Lung (tissue), 12 donors: ENCODE results near the gene ANKAR. TPM values are rescaled to one million over a fixed set of nuclear protein-coding genes. Genes with fewer than 3 reads are reported as not detected.

Experiments used
- ATAC-seq: fragments of 200-7000 bp; cut with Tn5 transposase; one replicate; pipeline ENCODE4 v1.9.1; 2020; ENCODE audit warnings: moderate number of reproducible peaks; ENCODE audit not compliant: insufficient read depth, low FRiP score
- DNase-seq, 3 donors: peaks; one replicate each; pipeline ENCODE4 v3.0.0-alpha.2; 2013 to 2017
- H3K27ac ChIP-seq, 2 donors: one replicate each; pipeline ENCODE4 v1.5.1; 2013; ENCODE audit warnings: mild to moderate bottlenecking in 2 of 2, moderate library complexity in 2 of 2, control low read depth in 1 of 2, inconsistent platforms in 1 of 2, low read depth in 1 of 2, low read length in 1 of 2
- H3K27me3 ChIP-seq, 3 donors: one replicate each; pipeline ENCODE4 v1.5.1; 2013; ENCODE audit warnings: low read length in 2 of 3; ENCODE audit not compliant: control insufficient read depth in 3 of 3, insufficient read depth in 3 of 3
- H3K36me3 ChIP-seq, 4 donors: one replicate each; pipeline ENCODE4 v1.5.1; 2013; ENCODE audit warnings: low read length in 4 of 4, mild to moderate bottlenecking in 1 of 4, moderate library complexity in 1 of 4; ENCODE audit not compliant: control insufficient read depth in 4 of 4, insufficient read depth in 4 of 4
- H3K4me1 ChIP-seq, 5 donors: one replicate each; pipeline ENCODE4 v1.5.1; 2013; ENCODE audit warnings: low read length in 5 of 5, mild to moderate bottlenecking in 2 of 5, moderate library complexity in 1 of 5; ENCODE audit not compliant: control insufficient read depth in 5 of 5, insufficient read depth in 5 of 5
- H3K4me3 ChIP-seq: one replicate; pipeline ENCODE4 v1.5.1; 2013; ENCODE audit warnings: mild to moderate bottlenecking, control low read depth, moderate library complexity
- H3K9ac ChIP-seq, 2 donors: one replicate each; pipeline ENCODE4 v1.5.1; 2013; ENCODE audit warnings: low read length in 2 of 2, control low read depth in 1 of 2; ENCODE audit not compliant: insufficient read depth in 1 of 2
- H3K9me3 ChIP-seq, 4 donors: one replicate each; pipeline ENCODE4 v1.5.1; 2013; ENCODE audit warnings: low read length in 3 of 4, mild to moderate bottlenecking in 1 of 4, moderate library complexity in 1 of 4; ENCODE audit not compliant: control insufficient read depth in 4 of 4, insufficient read depth in 3 of 4
- WGBS, 2 donors: extraction: QIAGEN DNeasy Blood & Tissue Kit; methylation state at CpG; one replicate each; pipeline ENCODE4 v1.1.7; 2013; 5-methylcytosine and 5-hydroxymethylcytosine counted together
- polyA plus RNA-seq, 2 donors: library from polyadenylated mRNA; stranded (reverse); fragments of 200-250 nt; gene quantifications; one replicate each; pipeline ENCODE4 v1.2.1, GENCODE V29; 2013
- total RNA-seq, 2 donors: library from RNA; depleted of rRNA in 1 of 2; stranded (reverse); fragments of >200 nt in 1 of 2; gene quantifications; one replicate each; pipeline ENCODE4 v1.2.1, GENCODE V29; 2014 to 2021
- TF ChIP-seq, protein P1 (sequence below): IDR thresholded peaks from 2 replicates; pipeline ENCODE4 v1.5.1; 2012; ENCODE audit warnings: mild to moderate bottlenecking; ENCODE audit errors: control extremely low read depth, extremely low read depth
- donor health status: control.
- donor health status: control.
- donor health status: Bipolar disorder and iron deficiency.
- donor health status: healthy.
- donor health status: DM: yes; HTN: yes; CAD: no.

The ANKAR gene
- total and polyA plus RNA-seq, 4 donors, result 0.95 to 39.2 (median 6.0) TPM

DNA sequence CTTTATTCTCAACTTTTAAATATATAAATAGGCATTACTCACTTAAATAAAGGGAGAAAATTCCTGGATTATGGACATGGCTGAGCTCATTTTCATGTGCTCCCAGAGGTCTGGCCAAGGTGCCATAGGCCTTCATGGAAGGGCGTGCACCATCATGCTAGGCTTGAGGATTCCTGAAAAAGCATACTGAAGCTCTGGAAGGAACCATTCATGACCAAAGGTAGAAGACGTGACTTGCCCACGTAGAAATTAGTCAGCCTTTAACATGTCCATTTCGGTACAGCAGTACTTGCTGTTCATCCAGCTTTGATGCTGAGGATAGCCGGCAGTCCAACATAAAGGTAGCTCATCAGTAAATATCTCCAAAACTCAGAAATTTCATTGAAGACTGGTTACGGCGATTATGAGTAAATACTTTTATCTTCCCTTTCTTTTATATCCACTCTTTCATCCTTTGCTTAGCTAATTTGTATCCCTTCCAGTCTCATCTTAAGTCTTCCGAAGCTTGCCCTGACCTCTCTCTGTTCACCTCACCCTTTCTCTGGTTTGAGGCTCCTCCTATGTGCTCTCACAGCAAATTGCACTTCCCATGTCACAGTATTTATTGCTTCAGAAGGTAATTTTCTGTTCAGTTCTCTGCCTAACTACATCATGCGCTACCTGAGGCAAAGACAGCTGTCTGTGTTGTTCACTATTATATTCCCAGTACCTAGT lies 45.5 kb upstream of the ANKAR start:
- TF ChIP-seq, protein P1, sequence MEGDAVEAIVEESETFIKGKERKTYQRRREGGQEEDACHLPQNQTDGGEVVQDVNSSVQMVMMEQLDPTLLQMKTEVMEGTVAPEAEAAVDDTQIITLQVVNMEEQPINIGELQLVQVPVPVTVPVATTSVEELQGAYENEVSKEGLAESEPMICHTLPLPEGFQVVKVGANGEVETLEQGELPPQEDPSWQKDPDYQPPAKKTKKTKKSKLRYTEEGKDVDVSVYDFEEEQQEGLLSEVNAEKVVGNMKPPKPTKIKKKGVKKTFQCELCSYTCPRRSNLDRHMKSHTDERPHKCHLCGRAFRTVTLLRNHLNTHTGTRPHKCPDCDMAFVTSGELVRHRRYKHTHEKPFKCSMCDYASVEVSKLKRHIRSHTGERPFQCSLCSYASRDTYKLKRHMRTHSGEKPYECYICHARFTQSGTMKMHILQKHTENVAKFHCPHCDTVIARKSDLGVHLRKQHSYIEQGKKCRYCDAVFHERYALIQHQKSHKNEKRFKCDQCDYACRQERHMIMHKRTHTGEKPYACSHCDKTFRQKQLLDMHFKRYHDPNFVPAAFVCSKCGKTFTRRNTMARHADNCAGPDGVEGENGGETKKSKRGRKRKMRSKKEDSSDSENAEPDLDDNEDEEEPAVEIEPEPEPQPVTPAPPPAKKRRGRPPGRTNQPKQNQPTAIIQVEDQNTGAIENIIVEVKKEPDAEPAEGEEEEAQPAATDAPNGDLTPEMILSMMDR, result no peak
- ATAC-seq (no peak), DNase-seq (peak in 1 of 3 donors; percentile 42)
- H3K4me1 ChIP-seq, result peaks cover 0 to 14% (median 4%) of the 10 kb centered on the region in 5 donors
- H3K9me3 ChIP-seq, result no peaks in the 10 kb centered on the region
- H3K27ac ChIP-seq, result no peak overlapping the region
- WGBS, 2 donors, result 90 to 96% methylated on average over 9 of the region's 9 CpGs
- H3K9ac ChIP-seq, result peak overlapping the region in 1 of 2 donors; percentile 14
- H3K4me3 ChIP-seq, result no peak overlapping the region
- H3K36me3 ChIP-seq, result no peaks in the 10 kb centered on the region
- H3K27me3 ChIP-seq, result no peaks in the 10 kb centered on the region

DNA sequence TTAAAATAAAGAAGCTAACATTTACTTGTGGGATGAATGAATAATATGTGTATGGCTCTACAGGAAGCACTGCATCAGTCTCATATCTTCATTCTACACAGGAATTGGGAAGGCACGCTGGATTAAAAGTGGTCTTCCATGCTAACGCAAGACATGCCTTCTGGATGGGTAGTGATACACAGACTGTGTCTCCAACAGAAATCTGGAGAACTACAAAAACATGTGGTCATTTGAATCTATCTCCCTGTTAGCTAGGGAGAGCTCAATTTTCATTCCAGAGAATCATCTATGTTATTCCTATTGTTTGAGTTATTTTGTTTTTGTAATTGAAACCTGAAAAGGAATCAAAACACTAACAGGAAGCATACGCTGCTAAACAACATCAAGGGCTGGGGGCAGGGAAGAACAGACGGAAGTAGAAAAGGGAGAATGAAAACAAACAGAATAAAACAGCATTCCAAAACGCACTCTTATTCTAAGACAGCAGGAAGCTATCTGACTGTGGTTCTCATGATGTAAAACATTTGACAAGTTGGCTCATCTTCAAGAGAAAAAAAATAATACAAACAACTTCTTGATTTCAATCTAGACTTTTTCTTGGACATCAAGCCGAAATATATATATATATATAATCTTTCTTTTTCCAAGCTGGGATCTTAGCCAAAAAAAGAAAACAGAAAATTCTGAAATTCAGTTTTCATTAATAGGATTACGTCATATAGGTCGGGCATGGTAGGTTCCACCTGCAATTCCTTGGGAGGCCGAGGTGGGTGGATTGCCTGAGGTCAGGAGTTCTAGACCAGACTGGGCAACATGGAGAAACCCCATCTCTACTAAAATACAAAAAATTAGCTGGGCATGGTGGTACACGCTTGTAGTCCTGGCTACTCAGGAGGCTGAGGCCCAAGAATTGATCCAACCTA lies 44.7 kb upstream of the ANKAR start:
- Histone ChIP-seq H3K36me3 (no peaks in the 10 kb centered on the region), H3K4me1 (peaks cover 0 to 14% (median 3%) of the 10 kb centered on the region in 5 donors), H3K27ac (no peak overlapping the region), H3K27me3 (no peaks in the 10 kb centered on the region), H3K4me3 (no peak overlapping the region), H3K9me3 (no peaks in the 10 kb centered on the region), H3K9ac (peak overlapping the region in 1 of 2 donors; percentile 14)
- DNase-seq, result peak; percentile 41 to 95 (median 94)
- TF ChIP-seq, protein P1, result no peak
- ATAC-seq, result no peak
- 66 to 73% methylated on average over 10 of the region's 10 CpGs for WGBS, 2 donors

- TF ChIP-seq, protein P1, result no peak
- 87 to 92% methylated on average over 4 of the region's 4 CpGs for whole genome bisulfite sequencing, 2 donors
- Histone ChIP-seq H3K9ac (no peak overlapping the region), H3K4me1 (peaks cover 0 to 14% (median 1%) of the 10 kb centered on the region in 5 donors), H3K27ac (no peak overlapping the region), H3K9me3 (no peaks in the 10 kb centered on the region), H3K4me3 (no peak overlapping the region), H3K36me3 (no peaks in the 10 kb centered on the region), H3K27me3 (no peaks in the 10 kb centered on the region)
- DNase-seq (no peak), ATAC-seq (no peak)
These were observed 42.6 kb upstream of the ANKAR start for GRCh38 chr2:189631849-189632248.
